Testis (tissue), 2 donors: ENCODE measurements around the gene MAP6.

Experiments used
- POLR2A ChIP-seq: fragments of 450-650 bp; IDR thresholded peaks from one replicate; pipeline ENCODE4 v1.6.1; 2017; ENCODE audit warnings: antibody characterized with exemption, mild to moderate bottlenecking, moderate library complexity
- TF ChIP-seq, protein P1 (sequence below), 3 experiments: fragments of 450-650 bp in 2 of 3; fragments of 200-600 bp in 1 of 3; sonication (generic) in 1 of 3; IDR thresholded peaks; one replicate each; pipeline ENCODE4 v1.5.1; 2016 to 2019; ENCODE audit warnings: antibody characterized with exemption in 3 of 3, mild to moderate bottlenecking in 2 of 3, moderate library complexity in 1 of 3

DNA sequence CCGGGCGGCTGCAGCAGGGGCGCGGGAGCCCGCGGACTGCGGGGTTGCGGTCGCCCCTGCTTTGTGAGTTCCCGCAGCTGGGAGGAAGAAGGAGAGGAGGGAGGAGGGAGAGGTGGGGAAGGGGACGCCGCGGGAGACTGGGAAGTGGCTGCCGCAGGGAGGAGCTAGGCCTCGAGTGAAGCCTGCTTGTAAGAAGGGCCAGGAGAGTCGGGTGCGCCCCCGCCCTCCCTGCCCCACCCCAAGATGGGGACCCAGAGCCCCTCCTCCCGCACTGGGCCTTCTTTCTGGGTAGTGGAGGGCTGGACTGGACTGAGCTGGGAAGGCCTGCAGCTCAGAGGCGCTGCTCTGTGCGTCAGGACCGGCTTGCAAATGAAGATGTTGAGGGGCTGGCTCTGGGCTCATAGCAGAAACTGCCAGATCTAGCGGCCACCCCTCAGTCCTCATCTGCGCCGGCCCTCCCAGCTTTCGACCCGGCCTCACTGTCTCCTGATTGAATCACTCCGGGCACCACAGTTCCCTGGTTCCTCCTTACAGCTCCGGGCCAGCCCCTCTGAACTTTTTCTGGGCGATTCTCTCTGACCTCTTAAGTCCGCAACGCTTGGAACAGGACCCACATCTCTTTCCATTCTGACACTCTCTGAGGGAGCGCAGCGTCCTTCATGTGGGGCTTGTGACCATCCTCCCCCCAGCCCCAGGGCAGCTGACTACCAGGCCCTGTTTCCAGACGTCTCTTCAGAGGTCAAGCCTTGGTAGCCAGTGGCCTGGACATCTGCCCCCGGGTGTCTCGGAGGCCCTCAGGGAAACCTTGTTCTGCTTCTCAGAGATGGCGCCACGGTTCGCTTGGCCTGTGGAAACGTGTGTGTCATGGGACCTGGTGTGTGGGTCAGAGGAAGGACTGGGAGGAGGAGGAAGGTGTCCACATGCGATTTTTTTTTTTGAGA, 84.8 kb downstream of the MAP6 start:
- TF ChIP-seq, protein P1, sequence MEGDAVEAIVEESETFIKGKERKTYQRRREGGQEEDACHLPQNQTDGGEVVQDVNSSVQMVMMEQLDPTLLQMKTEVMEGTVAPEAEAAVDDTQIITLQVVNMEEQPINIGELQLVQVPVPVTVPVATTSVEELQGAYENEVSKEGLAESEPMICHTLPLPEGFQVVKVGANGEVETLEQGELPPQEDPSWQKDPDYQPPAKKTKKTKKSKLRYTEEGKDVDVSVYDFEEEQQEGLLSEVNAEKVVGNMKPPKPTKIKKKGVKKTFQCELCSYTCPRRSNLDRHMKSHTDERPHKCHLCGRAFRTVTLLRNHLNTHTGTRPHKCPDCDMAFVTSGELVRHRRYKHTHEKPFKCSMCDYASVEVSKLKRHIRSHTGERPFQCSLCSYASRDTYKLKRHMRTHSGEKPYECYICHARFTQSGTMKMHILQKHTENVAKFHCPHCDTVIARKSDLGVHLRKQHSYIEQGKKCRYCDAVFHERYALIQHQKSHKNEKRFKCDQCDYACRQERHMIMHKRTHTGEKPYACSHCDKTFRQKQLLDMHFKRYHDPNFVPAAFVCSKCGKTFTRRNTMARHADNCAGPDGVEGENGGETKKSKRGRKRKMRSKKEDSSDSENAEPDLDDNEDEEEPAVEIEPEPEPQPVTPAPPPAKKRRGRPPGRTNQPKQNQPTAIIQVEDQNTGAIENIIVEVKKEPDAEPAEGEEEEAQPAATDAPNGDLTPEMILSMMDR (IDR thresholded peaks at IDR 0.05) = no peak
- no peak for TF ChIP-seq POLR2A
